RWPE2 (cell line): Measurements from ENCODE around the gene NOL4L.

Experiments
- ATAC-seq: fragments of 200-7000 bp; cut with Tn5 transposase; 3 replicates; pipeline ENCODE4 v1.9.1; 2021; ENCODE audit warnings: low read depth
- DNase-seq: peaks from one replicate; pipeline ENCODE4 v3.0.0-alpha.2; 2020; ENCODE audit warnings: low spot score
- H3K27ac ChIP-seq: fragments of 450-650 bp; 2 replicates; pipeline ENCODE4 v1.5.1; 2017; ENCODE audit warnings: mild to moderate bottlenecking; ENCODE audit not compliant: poor library complexity, severe bottlenecking
- H3K27me3 ChIP-seq: fragments of 250-450 bp; sonication (Bioruptor Pico); 2 replicates; pipeline ENCODE4 v1.5.1; 2021; ENCODE audit warnings: mild to moderate bottlenecking, moderate library complexity; ENCODE audit not compliant: insufficient read depth, poor library complexity, severe bottlenecking
- H3K36me3 ChIP-seq: fragments of 250-450 bp; sonication (Bioruptor Pico); 2 replicates; pipeline ENCODE4 v1.5.1; 2020; ENCODE audit warnings: low read depth, mild to moderate bottlenecking, moderate library complexity
- H3K4me1 ChIP-seq: fragments of 250-450 bp; sonication (Bioruptor Pico); 2 replicates; pipeline ENCODE4 v1.5.1; 2021; ENCODE audit warnings: mild to moderate bottlenecking, moderate library complexity; ENCODE audit not compliant: insufficient read depth, poor library complexity, severe bottlenecking
- H3K4me3 ChIP-seq: fragments of 250-450 bp; sonication (Bioruptor Pico); 2 replicates; pipeline ENCODE4 v1.5.1; 2021; ENCODE audit warnings: mild to moderate bottlenecking, moderate library complexity; ENCODE audit not compliant: severe bottlenecking
- H3K9me3 ChIP-seq: fragments of 250-450 bp; sonication (Bioruptor Pico); 2 replicates; pipeline ENCODE4 v1.5.1; 2021; ENCODE audit warnings: mild to moderate bottlenecking, moderate library complexity; ENCODE audit not compliant: severe bottlenecking
- TF ChIP-seq, protein P1 (sequence below): fragments of 450-650 bp; IDR thresholded peaks from one replicate; pipeline ENCODE4 v1.5.1; 2017; ENCODE audit warnings: mild to moderate bottlenecking, moderate library complexity; ENCODE audit not compliant: poor library complexity, severe bottlenecking

The NOL4L gene

DNA sequence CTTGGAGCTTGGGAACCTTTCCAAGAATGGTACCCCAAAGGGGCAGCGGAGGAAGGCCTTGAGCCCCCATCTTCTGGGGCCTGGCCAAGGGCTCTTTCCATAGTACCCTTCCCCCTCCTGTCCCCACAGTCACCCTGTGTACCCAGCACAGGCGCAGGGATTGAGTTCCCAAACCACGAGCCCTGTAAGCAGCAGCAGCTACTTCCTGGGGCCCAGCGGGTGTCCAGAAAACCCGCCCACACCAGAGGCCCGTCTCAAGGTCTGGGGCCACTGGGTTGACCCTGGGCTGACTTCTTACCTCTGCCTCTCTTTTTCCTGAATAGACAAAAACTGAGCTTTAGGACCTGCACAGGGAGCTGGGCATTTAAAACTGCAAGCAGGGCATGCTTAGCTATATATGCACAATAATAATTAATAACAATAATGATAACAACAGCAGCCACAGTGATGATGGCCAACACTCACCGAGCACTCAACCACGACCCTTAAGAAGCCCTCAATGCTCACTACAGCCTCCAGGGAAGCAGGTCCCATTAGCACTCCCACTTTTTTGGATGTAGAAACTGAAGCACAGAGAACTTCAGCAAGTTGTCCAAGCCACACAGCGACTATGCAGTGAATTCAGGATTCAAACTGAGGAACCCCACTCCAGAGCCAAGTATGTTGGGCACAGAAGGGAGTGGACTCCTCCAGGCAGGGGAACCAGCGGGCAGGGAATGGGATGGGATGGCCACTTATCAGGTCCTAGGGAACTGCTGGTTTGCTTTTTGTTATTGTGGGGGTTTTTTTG is 14.5 kb downstream of the NOL4L start:
- Histone ChIP-seq H3K4me3 (no peak overlapping the region), H3K27ac (no peak overlapping the region), H3K4me1 (no peaks in the 10 kb centered on the region), H3K9me3 (no peaks in the 10 kb centered on the region), H3K36me3 (no peaks in the 10 kb centered on the region), H3K27me3 (no peaks in the 10 kb centered on the region)
- TF ChIP-seq, protein P1, sequence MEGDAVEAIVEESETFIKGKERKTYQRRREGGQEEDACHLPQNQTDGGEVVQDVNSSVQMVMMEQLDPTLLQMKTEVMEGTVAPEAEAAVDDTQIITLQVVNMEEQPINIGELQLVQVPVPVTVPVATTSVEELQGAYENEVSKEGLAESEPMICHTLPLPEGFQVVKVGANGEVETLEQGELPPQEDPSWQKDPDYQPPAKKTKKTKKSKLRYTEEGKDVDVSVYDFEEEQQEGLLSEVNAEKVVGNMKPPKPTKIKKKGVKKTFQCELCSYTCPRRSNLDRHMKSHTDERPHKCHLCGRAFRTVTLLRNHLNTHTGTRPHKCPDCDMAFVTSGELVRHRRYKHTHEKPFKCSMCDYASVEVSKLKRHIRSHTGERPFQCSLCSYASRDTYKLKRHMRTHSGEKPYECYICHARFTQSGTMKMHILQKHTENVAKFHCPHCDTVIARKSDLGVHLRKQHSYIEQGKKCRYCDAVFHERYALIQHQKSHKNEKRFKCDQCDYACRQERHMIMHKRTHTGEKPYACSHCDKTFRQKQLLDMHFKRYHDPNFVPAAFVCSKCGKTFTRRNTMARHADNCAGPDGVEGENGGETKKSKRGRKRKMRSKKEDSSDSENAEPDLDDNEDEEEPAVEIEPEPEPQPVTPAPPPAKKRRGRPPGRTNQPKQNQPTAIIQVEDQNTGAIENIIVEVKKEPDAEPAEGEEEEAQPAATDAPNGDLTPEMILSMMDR, result no peak
- DNase-seq, result no peak
- no peak for ATAC-seq

DNA sequence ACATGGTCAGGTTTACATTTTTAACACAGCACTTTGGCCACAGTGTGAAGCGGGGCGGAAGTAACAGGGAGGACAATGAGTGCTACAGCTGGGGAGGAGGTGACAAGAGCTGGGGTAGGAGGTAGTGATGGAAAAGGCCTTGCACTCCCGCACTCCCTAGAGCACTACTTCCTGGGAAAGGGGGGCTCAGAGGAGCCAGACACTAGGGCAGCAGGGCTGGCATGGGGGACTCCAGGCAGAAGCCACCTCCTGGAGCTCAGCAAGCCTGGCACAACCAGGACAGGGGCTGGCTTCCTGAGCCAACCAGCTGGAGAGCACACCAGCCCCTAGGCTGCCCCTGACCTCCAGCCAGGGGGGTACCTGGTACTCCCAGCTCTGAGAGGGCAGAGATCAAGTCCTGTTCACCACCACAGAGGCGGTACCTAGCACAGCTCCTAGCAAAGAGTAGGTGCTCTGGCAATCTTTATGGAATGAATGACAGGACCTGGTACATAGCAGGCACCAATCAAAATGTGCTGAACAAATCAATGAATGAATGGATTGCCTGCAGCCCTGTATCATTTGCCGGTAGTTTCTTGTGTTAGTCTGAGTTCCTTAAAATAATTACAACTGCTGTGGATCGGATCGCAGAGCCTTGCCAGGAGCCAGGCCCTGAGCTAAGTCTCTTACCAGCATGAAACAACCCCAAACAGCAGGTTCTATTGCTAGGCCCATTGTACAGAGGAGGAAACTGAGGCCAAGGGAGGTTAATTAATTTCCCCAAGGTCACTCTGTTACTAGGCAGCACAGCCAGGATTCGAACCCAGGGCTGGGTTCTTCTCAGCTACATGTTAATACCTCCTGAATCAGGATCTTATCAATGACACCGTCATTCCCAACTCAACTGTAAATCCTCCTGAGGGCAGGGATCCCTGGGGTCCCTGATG is 15.5 kb downstream of the NOL4L start:
- TF ChIP-seq, protein P1, result no peak
- Histone ChIP-seq H3K9me3 (no peaks in the 10 kb centered on the region), H3K4me3 (no peak overlapping the region), H3K36me3 (no peaks in the 10 kb centered on the region), H3K4me1 (no peaks in the 10 kb centered on the region), H3K27me3 (no peaks in the 10 kb centered on the region), H3K27ac (no peak overlapping the region)
- no peak for DNase-seq
- no peak for ATAC-seq

DNA sequence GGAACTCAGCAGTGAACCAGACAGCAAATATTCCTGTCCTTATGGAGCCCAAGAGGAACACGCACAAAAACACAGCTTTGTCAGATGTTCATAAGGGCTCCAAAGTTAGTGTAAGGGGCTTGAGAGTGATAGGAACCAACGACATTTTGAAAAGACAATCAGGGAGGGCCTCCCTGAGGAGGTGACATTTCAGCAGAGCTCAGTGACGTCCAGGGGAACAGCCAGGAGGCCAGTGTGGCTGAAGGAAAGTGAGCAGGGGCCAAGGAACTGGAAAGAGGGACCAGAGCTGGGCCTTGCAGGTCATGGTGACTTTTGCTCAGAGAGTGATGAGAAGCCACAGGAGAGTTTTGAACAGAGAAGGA is 16.1 kb downstream of the NOL4L start:
- no peak for DNase-seq
- no peak for ATAC-seq
- TF ChIP-seq, protein P1, result no peak
- Histone ChIP-seq H3K9me3 (no peaks in the 10 kb centered on the region), H3K36me3 (no peaks in the 10 kb centered on the region), H3K27ac (no peak overlapping the region), H3K4me1 (no peaks in the 10 kb centered on the region), H3K27me3 (no peaks in the 10 kb centered on the region), H3K4me3 (no peak overlapping the region)

DNA sequence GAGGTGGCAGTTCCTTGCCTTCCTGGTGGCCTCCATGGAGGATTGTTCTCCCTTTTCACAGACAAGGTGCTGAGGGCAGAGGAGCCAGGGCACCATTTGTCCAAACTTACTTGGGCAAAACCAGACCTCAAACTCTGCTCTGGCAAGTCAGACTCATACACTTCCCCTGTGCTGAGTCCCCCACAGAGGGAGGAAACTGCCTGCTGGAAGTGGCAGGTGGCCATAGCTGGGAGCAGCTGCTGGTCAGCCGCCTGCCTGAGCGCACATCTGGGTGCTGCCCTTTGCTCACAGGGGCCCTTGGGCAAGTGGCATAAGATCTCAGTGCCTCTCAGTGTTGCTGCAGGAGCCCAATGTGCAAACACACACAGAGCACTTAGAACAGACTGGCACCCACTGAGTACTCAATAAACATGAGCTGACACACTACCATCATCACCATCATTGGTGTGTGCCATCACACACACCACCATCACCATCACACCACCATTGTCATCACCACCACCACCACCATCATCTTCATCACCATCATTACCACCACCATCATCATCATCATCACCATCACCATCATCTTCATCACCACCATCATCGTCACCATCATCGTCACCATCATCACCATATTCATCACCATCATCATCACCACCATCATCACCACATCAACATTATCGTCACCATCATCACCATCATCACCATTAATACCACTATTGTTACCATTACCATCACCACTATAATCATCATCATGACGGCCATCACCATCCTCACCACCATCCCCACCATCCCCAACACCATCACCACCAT is 17.6 kb downstream of the NOL4L start:
- ATAC-seq (no peak), DNase-seq (no peak)
- Histone ChIP-seq H3K4me3 (no peak overlapping the region), H3K4me1 (no peaks in the 10 kb centered on the region), H3K9me3 (no peaks in the 10 kb centered on the region), H3K27ac (no peak overlapping the region), H3K27me3 (no peaks in the 10 kb centered on the region), H3K36me3 (no peaks in the 10 kb centered on the region)
- TF ChIP-seq, protein P1, result no peak
